Thyroid gland (tissue), 4 donors: Measurements from ENCODE around the gene SNX8. TPM values are rescaled to one million over a fixed set of nuclear protein-coding genes. Genes with fewer than 3 reads are reported as not detected.

ENCODE experiments used
- DNase-seq, 2 donors: peaks; one replicate each; pipeline ENCODE4 v3.0.0-alpha.2; 2019
- H3K27ac ChIP-seq, 3 donors: fragments of 200-600 bp; sonication (generic); 1 replicate in 2 of 3; 2 replicates in 1 of 3; pipeline ENCODE4 v1.5.1; 2016 to 2019; ENCODE audit warnings: mild to moderate bottlenecking in 1 of 3, moderate library complexity in 1 of 3
- H3K27me3 ChIP-seq: fragments of 200-600 bp; sonication (generic); one replicate; pipeline ENCODE4 v1.5.1; 2019
- H3K36me3 ChIP-seq, 2 donors: fragments of 200-600 bp; sonication (generic); one replicate each; pipeline ENCODE4 v1.5.1; 2016 to 2019
- H3K4me1 ChIP-seq, 2 donors: fragments of 200-600 bp; sonication (generic); one replicate each; pipeline ENCODE4 v1.5.1; 2017 to 2019
- H3K4me3 ChIP-seq, 3 donors: fragments of 200-600 bp; sonication (generic); replicated peaks in 1 of 3; 1 replicate in 2 of 3; 2 replicates in 1 of 3; pipeline ENCODE4 v1.5.1; 2016; ENCODE audit warnings: mild to moderate bottlenecking in 1 of 3
- H3K9me3 ChIP-seq: fragments of 200-600 bp; sonication (generic); one replicate; pipeline ENCODE4 v1.5.1; 2017
- CTCF ChIP-seq, 6 experiments: fragments of 200-600 bp in 3 of 6; fragments of 450-650 bp in 3 of 6; sonication (generic) in 3 of 6; IDR thresholded peaks; one replicate each; pipeline ENCODE4 v1.5.1; 2016 to 2019; ENCODE audit warnings: antibody characterized with exemption in 6 of 6, mild to moderate bottlenecking in 2 of 6, inconsistent platforms in 1 of 6, moderate library complexity in 1 of 6
- POLR2A ChIP-seq, 2 donors: fragments of 450-650 bp; IDR thresholded peaks; one replicate each; pipeline ENCODE4 v1.6.1; 2017; ENCODE audit warnings: antibody characterized with exemption in 2 of 2, mild to moderate bottlenecking in 2 of 2, moderate library complexity in 1 of 2
- WGBS, 2 donors: methylation state at CpG; one replicate each; pipeline ENCODE4 v1.1.5; 2017; 5-methylcytosine and 5-hydroxymethylcytosine counted together
- intact Hi-C: fragments of 100-400 bp; cut with DNase I; formaldehyde crosslinking; loops from one replicate; pipeline ENCODE4 v1.15.1; 2023
- total RNA-seq, 4 donors: library from RNA; depleted of rRNA; stranded (reverse); fragments of >200 nt; gene quantifications; one replicate each; pipeline ENCODE4 v1.2.3, GENCODE V29; 2016

SNX8 gene
- total RNA-seq, 4 donors from 2014 or later, result 12.0 to 40.5 (median 23.4) TPM

GRCh38 chr7:2266911-2267310, 47.3 kb downstream of the SNX8 start:
- H3K27me3 ChIP-seq, result no peaks in the 10 kb centered on the region
- no peak for TF ChIP-seq CTCF (IDR thresholded peaks at IDR 0.05)
- TF ChIP-seq POLR2A (IDR thresholded peaks at IDR 0.05), result no peak
- H3K4me3 ChIP-seq, result no peak overlapping the region
- no peak for DNase-seq
- intact Hi-C loops, result no loop called here
- H3K9me3 ChIP-seq, result no peaks in the 10 kb centered on the region
- H3K27ac ChIP-seq, result no peak overlapping the region
- H3K36me3 ChIP-seq, result peaks cover 2 to 5% of the 10 kb centered on the region in 2 donors
- H3K4me1 ChIP-seq, result no peaks in the 10 kb centered on the region
- WGBS, 2 donors, result 71 to 73% methylated on average over 10 of the region's 10 CpGs

- Histone ChIP-seq H3K4me1 (peaks cover 3 to 4% of the 10 kb centered on the region in 2 donors), H3K27me3 (no peaks in the 10 kb centered on the region), H3K27ac (no peak overlapping the region), H3K36me3 (peaks cover 0 to 2% of the 10 kb centered on the region in 2 donors), H3K9me3 (no peaks in the 10 kb centered on the region), H3K4me3 (no peak overlapping the region)
- intact Hi-C loops, result no loop called here
- no peak for DNase-seq
- WGBS, 2 donors, result 92 to 97% methylated on average over 23 of the region's 23 CpGs
- no peak for TF ChIP-seq POLR2A (IDR thresholded peaks at IDR 0.05)
- no peak for TF ChIP-seq CTCF (IDR thresholded peaks at IDR 0.05)
Measured at GRCh38 chr7:2264158-2264557, 50.1 kb downstream of the SNX8 start.

- H3K4me1 ChIP-seq, result peaks cover 3 to 4% of the 10 kb centered on the region in 2 donors
- no peak for TF ChIP-seq CTCF (IDR thresholded peaks at IDR 0.05)
- TF ChIP-seq POLR2A (IDR thresholded peaks at IDR 0.05), result no peak
- H3K4me3 ChIP-seq, result no peak overlapping the region
- no peaks in the 10 kb centered on the region for H3K27me3 ChIP-seq
- intact Hi-C loops, result no loop called here
- DNase-seq, result no peak
- no peaks in the 10 kb centered on the region for H3K9me3 ChIP-seq
- H3K36me3 ChIP-seq, result peaks cover 0 to 2% of the 10 kb centered on the region in 2 donors
- WGBS, 2 donors, result 95 to 100% methylated on average over 3 to 12 of the region's 18 CpGs
- no peak overlapping the region for H3K27ac ChIP-seq
Measured at GRCh38 chr7:2263176-2263575, 51.1 kb downstream of the SNX8 start.

GRCh38 chr7:2261611-2262010, 52.6 kb downstream of the SNX8 start:
- DNase-seq, result no peak
- H3K4me3 ChIP-seq, result no peak overlapping the region
- H3K27ac ChIP-seq, result no peak overlapping the region
- H3K27me3 ChIP-seq, result no peaks in the 10 kb centered on the region
- 70 to 72% methylated on average over 14 of the region's 14 CpGs for WGBS, 2 donors
- peaks cover 2% of the 10 kb centered on the region in 2 donors for H3K36me3 ChIP-seq
- intact Hi-C loops, result no loop called here
- TF ChIP-seq POLR2A (IDR thresholded peaks at IDR 0.05) (no peak), CTCF (IDR thresholded peaks at IDR 0.05) (no peak)
- no peaks in the 10 kb centered on the region for H3K9me3 ChIP-seq
- peaks cover 3 to 4% of the 10 kb centered on the region in 2 donors for H3K4me1 ChIP-seq

GRCh38 chr7:2260820-2261219, 53.4 kb downstream of the SNX8 start:
- H3K27me3 ChIP-seq, result no peaks in the 10 kb centered on the region
- no peaks in the 10 kb centered on the region for H3K9me3 ChIP-seq
- peaks cover 3 to 4% of the 10 kb centered on the region in 2 donors for H3K4me1 ChIP-seq
- no peak overlapping the region for H3K27ac ChIP-seq
- DNase-seq, result peak; percentile 86 to 93
- intact Hi-C loops, result no loop called here
- 36 to 57% methylated on average over 5 of the region's 5 CpGs for WGBS, 2 donors
- peaks cover 8% of the 10 kb centered on the region in 2 donors for H3K36me3 ChIP-seq
- H3K4me3 ChIP-seq, result no peak overlapping the region
- TF ChIP-seq POLR2A (IDR thresholded peaks at IDR 0.05) (no peak), CTCF (IDR thresholded peaks at IDR 0.05) (no peak)
